ENCODE results near the gene PI3.

DNA sequence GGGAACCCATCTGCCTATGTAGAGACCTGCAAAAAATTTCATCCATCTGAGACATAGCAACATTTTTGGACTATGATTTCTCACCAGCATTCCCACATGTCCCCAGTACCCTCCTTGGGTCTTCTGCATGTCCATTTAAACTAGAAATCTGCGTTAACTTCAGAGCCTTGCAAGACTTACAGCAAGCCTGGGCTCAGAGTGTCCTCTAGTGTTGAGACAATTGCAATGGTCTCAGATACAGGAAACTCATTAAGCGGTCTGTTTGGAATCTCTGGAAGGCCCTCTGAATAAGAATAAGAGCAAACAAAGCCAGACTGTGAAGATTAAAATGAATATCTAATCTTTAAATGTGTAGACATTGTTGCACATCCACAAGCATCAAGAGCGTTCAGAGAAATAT is 20.5 kb upstream of the PI3 start:
- no peak for TF ChIP-seq CTCF (IDR thresholded peaks at IDR 0.05; ENCODE audit: poor library complexity)
- no peak for TF ChIP-seq EZH2phosphoT487 (IDR thresholded peaks at IDR 0.05; ENCODE audit: low read depth, severe bottlenecking, unreplicated experiment)
- no peak for TF ChIP-seq EZH2 (IDR thresholded peaks at IDR 0.05; ENCODE audit: borderline replicate concordance)
